GM21717 (cell line): ENCODE data around the gene PGM3.

Experiments
- ATAC-seq: cut with Tn5 transposase; IDR thresholded peaks from one replicate; pipeline ENCODE4 v1.9.1; 2021; ENCODE audit warnings: mild to moderate bottlenecking, moderate library complexity; ENCODE audit not compliant: unreplicated experiment

PGM3 gene

GRCh38 chr6:83119742-83120300, 73.2 kb downstream of the PGM3 start:
- no peak for ATAC-seq

GRCh38 chr6:83117802-83118201, 75.3 kb downstream of the PGM3 start:
- ATAC-seq, result no peak
